Neural cell (in vitro differentiated cells): ENCODE measurements around the gene EFHB. TPM values are rescaled to one million over a fixed set of nuclear protein-coding genes. Genes with fewer than 3 reads are reported as not detected.
A peak's percentile ranks its signal among the peaks of the same experiment; 100 is the strongest.
"Not testable (repeated sequence)": the region's sequence is repeated elsewhere in the genome, so short reads cannot be mapped to it uniquely, and the experiment has no call there.

Experiments used
- H2AFZ ChIP-seq: fragments of 200-600, 300-800 bp; sonication (generic), shearing (Covaris generic); 2 replicates; pipeline ENCODE4 v1.6.0; 2014; ENCODE audit warnings: low read depth, mild to moderate bottlenecking, antibody characterized with exemption, low read length, moderate library complexity
- H3F3A ChIP-seq: fragments of 200-600 bp; shearing (Covaris generic); 2 replicates; pipeline ENCODE4 v1.6.1; 2016; ENCODE audit warnings: mild to moderate bottlenecking, moderate library complexity, mixed read lengths, antibody characterized with exemption, low read length; ENCODE audit not compliant: insufficient read depth, poor library complexity, severe bottlenecking
- H3K27ac ChIP-seq: fragments of 200-600, 300-800 bp; sonication (generic), shearing (Covaris generic); 2 replicates; pipeline ENCODE4 v1.5.1; 2014; ENCODE audit warnings: mild to moderate bottlenecking, low read length, moderate library complexity
- H3K27me3 ChIP-seq: fragments of 300-800, 200-600 bp; sonication (generic), shearing (Covaris generic); 2 replicates; pipeline ENCODE4 v1.6.0; 2014; ENCODE audit warnings: mild to moderate bottlenecking, low read depth, low read length, moderate library complexity; ENCODE audit not compliant: insufficient read depth
- H3K36me3 ChIP-seq: fragments of 300-800, 200-600 bp; sonication (generic), shearing (Covaris generic); 2 replicates; pipeline ENCODE4 v1.5.1; 2014; ENCODE audit warnings: mild to moderate bottlenecking, antibody characterized with exemption, low read length, moderate library complexity; ENCODE audit not compliant: insufficient read depth
- H3K4me2 ChIP-seq: fragments of 300-800, 200-600 bp; sonication (generic), shearing (Covaris generic); 2 replicates; pipeline ENCODE4 v1.6.0; 2014; ENCODE audit warnings: mild to moderate bottlenecking, low read length
- H3K4me3 ChIP-seq: fragments of 300-800, 200-600 bp; sonication (generic), shearing (Covaris generic); 2 replicates; pipeline ENCODE4 v1.5.1; 2014; ENCODE audit warnings: mild to moderate bottlenecking, low read length, moderate library complexity
- H3K79me2 ChIP-seq: fragments of 200-600 bp; shearing (Covaris generic); replicated peaks from 2 replicates; pipeline ENCODE4 v1.6.0; 2014; ENCODE audit warnings: mild to moderate bottlenecking, low read length, moderate library complexity; ENCODE audit not compliant: insufficient read depth
- H3K9ac ChIP-seq: fragments of 300-800, 200-600 bp; sonication (generic), shearing (Covaris generic); 2 replicates; pipeline ENCODE4 v1.6.1; 2016; ENCODE audit warnings: mild to moderate bottlenecking, low read length, mixed read lengths
- H3K9me2 ChIP-seq: fragments of 200-600 bp; shearing (Covaris generic); 2 replicates; pipeline ENCODE4 v1.6.1; 2016; ENCODE audit warnings: mild to moderate bottlenecking, low read length, mixed read lengths; ENCODE audit not compliant: insufficient read depth
- H3K9me3 ChIP-seq: fragments of 200-600, 300-800 bp; sonication (generic), shearing (Covaris generic); 2 replicates; pipeline ENCODE4 v1.6.1; 2016; ENCODE audit warnings: mild to moderate bottlenecking, mixed run types, low read length, moderate library complexity, mixed read lengths
- H4K20me1 ChIP-seq: fragments of 200-600 bp; shearing (Covaris generic); 2 replicates; pipeline ENCODE4 v1.6.1; 2016; ENCODE audit warnings: mild to moderate bottlenecking, mixed run types; ENCODE audit not compliant: insufficient read depth
- CTCF ChIP-seq: fragments of 450-650 bp; IDR thresholded peaks from 2 replicates; pipeline ENCODE4 v1.5.1; 2014; ENCODE audit warnings: antibody characterized with exemption, mild to moderate bottlenecking, moderate library complexity; ENCODE audit not compliant: poor library complexity, severe bottlenecking
- EP300 ChIP-seq: fragments of 450-650 bp; conservative IDR thresholded peaks from 2 replicates; pipeline ENCODE4 v1.6.1; 2014; ENCODE audit warnings: antibody characterized with exemption, mild to moderate bottlenecking, moderate library complexity; ENCODE audit not compliant: poor library complexity, severe bottlenecking
- EZH2 ChIP-seq: fragments of 200-600, 300-800 bp; shearing (Covaris generic), sonication (generic); IDR thresholded peaks from 2 replicates; pipeline ENCODE4 v1.6.1; 2014; ENCODE audit warnings: antibody characterized with exemption, low read length, borderline replicate concordance, mild to moderate bottlenecking; ENCODE audit not compliant: insufficient read depth, poor library complexity, severe bottlenecking
- MXI1 ChIP-seq: fragments of 450-650 bp; conservative IDR thresholded peaks from 2 replicates; pipeline ENCODE4 v1.6.1; 2014; ENCODE audit warnings: antibody characterized with exemption, mild to moderate bottlenecking; ENCODE audit not compliant: poor library complexity, severe bottlenecking
- POLR2AphosphoS5 ChIP-seq: IDR thresholded peaks from 2 replicates; pipeline ENCODE4 v1.6.1; 2012
- RAD21 ChIP-seq: fragments of 450-650 bp; conservative IDR thresholded peaks from 2 replicates; pipeline ENCODE4 v1.6.1; 2014; ENCODE audit warnings: antibody characterized with exemption, mild to moderate bottlenecking, moderate library complexity
- SMC3 ChIP-seq: fragments of 450-650 bp; conservative IDR thresholded peaks from 2 replicates; pipeline ENCODE4 v1.6.1; 2014; ENCODE audit warnings: antibody characterized with exemption, mild to moderate bottlenecking, moderate library complexity; ENCODE audit not compliant: poor library complexity
- TAF1 ChIP-seq: IDR thresholded peaks from 2 replicates; pipeline ENCODE4 v1.6.1; 2012; ENCODE audit warnings: low read depth
- polyA plus RNA-seq: library from polyadenylated mRNA; depleted of rRNA; stranded (reverse); fragments of >200 nt; gene quantifications from 2 replicates; pipeline ENCODE4 v1.2.3, GENCODE V29; 2014
- TF ChIP-seq, protein P1 (sequence below): IDR thresholded peaks from 2 replicates; pipeline ENCODE4 v1.6.1; 2012; ENCODE audit warnings: borderline replicate concordance

The EFHB gene
- polyA plus RNA-seq, 1 donor from 2014 or later = 4.3 TPM

DNA sequence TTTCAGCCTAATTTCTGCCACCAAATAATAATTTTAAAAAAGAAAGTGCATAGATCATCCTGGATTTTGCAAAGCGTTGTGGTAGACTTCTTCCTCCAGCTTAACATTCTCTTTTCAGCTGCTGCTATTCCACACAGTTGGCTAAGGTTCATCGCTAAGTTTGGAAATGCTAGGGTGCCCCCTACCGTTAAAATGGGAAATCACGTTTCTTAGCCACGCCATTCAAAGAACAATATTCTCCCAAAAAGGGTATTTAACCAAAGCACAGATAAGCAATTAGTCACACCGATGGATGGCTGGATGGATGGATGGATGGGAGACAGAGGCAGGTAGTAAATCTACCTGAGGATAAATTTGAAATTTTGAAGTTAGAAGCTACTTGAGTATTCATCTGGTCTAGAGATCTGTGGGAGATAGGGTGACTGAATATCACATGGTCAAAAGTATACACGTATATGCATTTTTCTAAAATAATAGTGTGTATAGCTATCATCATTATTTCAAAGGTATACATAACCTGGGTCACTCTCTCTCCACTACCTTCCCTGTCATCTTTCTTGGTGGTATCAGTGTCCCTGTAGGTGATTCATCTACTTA lies 67.2 kb downstream of the EFHB start:
- H3K4me2 ChIP-seq = no peak overlapping the region
- H4K20me1 ChIP-seq = no peaks in the 10 kb centered on the region
- no peak overlapping the region for H3K4me3 ChIP-seq
- no peaks in the 10 kb centered on the region for H3K9me3 ChIP-seq
- no peaks in the 10 kb centered on the region for H3K9me2 ChIP-seq
- H3K79me2 ChIP-seq = no peaks in the 10 kb centered on the region
- H3F3A ChIP-seq = no peaks in the 10 kb centered on the region
- no peak overlapping the region for H3K27ac ChIP-seq
- H2AFZ ChIP-seq = no peak overlapping the region
- H3K27me3 ChIP-seq = no peaks in the 10 kb centered on the region
- TF ChIP-seq POLR2AphosphoS5 (no peak), RAD21 (peak; percentile 93), EP300 (no peak), SMC3 (peak; percentile 94), TAF1 (no peak), EZH2 (no peak), CTCF (peak; percentile 92), MXI1 (no peak)
- TF ChIP-seq, protein P1, sequence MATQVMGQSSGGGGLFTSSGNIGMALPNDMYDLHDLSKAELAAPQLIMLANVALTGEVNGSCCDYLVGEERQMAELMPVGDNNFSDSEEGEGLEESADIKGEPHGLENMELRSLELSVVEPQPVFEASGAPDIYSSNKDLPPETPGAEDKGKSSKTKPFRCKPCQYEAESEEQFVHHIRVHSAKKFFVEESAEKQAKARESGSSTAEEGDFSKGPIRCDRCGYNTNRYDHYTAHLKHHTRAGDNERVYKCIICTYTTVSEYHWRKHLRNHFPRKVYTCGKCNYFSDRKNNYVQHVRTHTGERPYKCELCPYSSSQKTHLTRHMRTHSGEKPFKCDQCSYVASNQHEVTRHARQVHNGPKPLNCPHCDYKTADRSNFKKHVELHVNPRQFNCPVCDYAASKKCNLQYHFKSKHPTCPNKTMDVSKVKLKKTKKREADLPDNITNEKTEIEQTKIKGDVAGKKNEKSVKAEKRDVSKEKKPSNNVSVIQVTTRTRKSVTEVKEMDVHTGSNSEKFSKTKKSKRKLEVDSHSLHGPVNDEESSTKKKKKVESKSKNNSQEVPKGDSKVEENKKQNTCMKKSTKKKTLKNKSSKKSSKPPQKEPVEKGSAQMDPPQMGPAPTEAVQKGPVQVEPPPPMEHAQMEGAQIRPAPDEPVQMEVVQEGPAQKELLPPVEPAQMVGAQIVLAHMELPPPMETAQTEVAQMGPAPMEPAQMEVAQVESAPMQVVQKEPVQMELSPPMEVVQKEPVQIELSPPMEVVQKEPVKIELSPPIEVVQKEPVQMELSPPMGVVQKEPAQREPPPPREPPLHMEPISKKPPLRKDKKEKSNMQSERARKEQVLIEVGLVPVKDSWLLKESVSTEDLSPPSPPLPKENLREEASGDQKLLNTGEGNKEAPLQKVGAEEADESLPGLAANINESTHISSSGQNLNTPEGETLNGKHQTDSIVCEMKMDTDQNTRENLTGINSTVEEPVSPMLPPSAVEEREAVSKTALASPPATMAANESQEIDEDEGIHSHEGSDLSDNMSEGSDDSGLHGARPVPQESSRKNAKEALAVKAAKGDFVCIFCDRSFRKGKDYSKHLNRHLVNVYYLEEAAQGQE = no peak
- H3K9ac ChIP-seq = no peak overlapping the region
- H3K36me3 ChIP-seq = no peaks in the 10 kb centered on the region

DNA sequence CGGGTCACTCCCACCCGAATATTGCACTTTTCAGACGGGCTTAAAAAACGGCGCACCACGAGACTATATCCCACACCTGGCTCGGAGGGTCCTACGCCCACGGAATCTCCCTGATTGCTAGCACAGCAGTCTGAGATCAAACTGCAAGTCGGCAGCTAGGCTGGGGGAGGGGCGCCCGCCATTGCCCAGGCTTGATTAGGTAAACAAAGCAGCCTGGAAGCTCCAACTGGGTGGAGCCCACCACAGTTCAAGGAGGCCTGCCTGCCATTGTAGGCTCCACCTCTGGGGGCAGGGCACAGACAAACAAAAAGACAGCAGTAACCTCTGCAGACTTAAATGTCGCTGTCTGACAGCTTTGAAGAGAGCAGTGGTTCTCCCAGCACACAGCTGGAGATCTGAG lies 78.7 kb downstream of the EFHB start:
- H3K27ac ChIP-seq, H3K9ac ChIP-seq, H4K20me1 ChIP-seq, H3K4me2 ChIP-seq, H3K4me3 ChIP-seq, H3K27me3 ChIP-seq, H2AFZ ChIP-seq, H3K79me2 ChIP-seq, H3K36me3 ChIP-seq, H3K9me2 ChIP-seq, H3F3A ChIP-seq, H3K9me3 ChIP-seq: not testable (repeated sequence)

GRCh38 chr3:19846609-19847008 lies 87.4 kb downstream of the EFHB start:
- not testable (repeated sequence) for H3K4me3 ChIP-seq, H3K4me2 ChIP-seq, H3K27ac ChIP-seq, H3K36me3 ChIP-seq, H2AFZ ChIP-seq, H4K20me1 ChIP-seq, H3F3A ChIP-seq, H3K27me3 ChIP-seq, H3K79me2 ChIP-seq, H3K9ac ChIP-seq, H3K9me2 ChIP-seq, H3K9me3 ChIP-seq

Other genes with a start within 250 kb of the EFHB start
- 47.2 and 54.0 TPM in 2 replicates for gene RAB5A, start 12.9 kb upstream of the EFHB start, polyA plus RNA-seq
- not detected in 2 replicates for gene PP2D1, start 78.0 kb upstream of the EFHB start, polyA plus RNA-seq
- 14.2 and 15.6 TPM in 2 replicates for gene KAT2B, start 106.2 kb upstream of the EFHB start, polyA plus RNA-seq